HFFc6 (cell line): ENCODE measurements around the gene ADGRV1. TPM values are rescaled to one million over a fixed set of nuclear protein-coding genes. Genes with fewer than 3 reads are reported as not detected.
"Not testable (repeated sequence)": the region's sequence is repeated elsewhere in the genome, so short reads cannot be mapped to it uniquely, and the experiment has no call there.

Experiments used
- DNase-seq: peaks from one replicate; pipeline ENCODE4 v3.0.0-alpha.2; 2018
- H3K27ac Mint-ChIP-seq: 2 replicates; pipeline ENCODE4 v1.8.0; 2020; ENCODE audit warnings: mild to moderate bottlenecking, mixed read lengths
- H3K27me3 Mint-ChIP-seq: 2 replicates; pipeline ENCODE4 v1.8.0; 2021; ENCODE audit warnings: mild to moderate bottlenecking, moderate library complexity, mixed read lengths; ENCODE audit not compliant: insufficient read depth
- H3K36me3 Mint-ChIP-seq: 2 replicates; pipeline ENCODE4 v1.8.0; 2021; ENCODE audit warnings: low read depth, mixed read lengths
- H3K4me1 Mint-ChIP-seq: 2 replicates; pipeline ENCODE4 v1.8.0; 2020; ENCODE audit warnings: low read depth, mixed read lengths
- H3K4me3 Mint-ChIP-seq: 2 replicates; pipeline ENCODE4 v1.8.0; 2020; ENCODE audit warnings: mild to moderate bottlenecking, moderate library complexity, mixed read lengths
- H3K9me3 Mint-ChIP-seq: 2 replicates; pipeline ENCODE4 v1.8.0; 2020; ENCODE audit warnings: mild to moderate bottlenecking, mixed read lengths
- total RNA-seq, 6 experiments: library from RNA; stranded (reverse); fragmentation: NEBNext Ultra II Directional; extraction: Animal tissue kit (Norgen Biotek cat#: 25700); gene quantifications; 2 replicates in 1 of 6; 3 replicates in 5 of 6; pipeline ENCODE4 v1.2.3, GENCODE V29; 2021
- TF ChIP-seq, protein P1 (sequence below): fragments of 200-600 bp; sonication (generic); IDR thresholded peaks from 2 replicates; pipeline ENCODE4 v1.5.0; 2021; ENCODE audit warnings: antibody characterized with exemption, mild to moderate bottlenecking

ADGRV1 gene
- total RNA-seq, 6 experiments from 2014 or later = not detected

DNA sequence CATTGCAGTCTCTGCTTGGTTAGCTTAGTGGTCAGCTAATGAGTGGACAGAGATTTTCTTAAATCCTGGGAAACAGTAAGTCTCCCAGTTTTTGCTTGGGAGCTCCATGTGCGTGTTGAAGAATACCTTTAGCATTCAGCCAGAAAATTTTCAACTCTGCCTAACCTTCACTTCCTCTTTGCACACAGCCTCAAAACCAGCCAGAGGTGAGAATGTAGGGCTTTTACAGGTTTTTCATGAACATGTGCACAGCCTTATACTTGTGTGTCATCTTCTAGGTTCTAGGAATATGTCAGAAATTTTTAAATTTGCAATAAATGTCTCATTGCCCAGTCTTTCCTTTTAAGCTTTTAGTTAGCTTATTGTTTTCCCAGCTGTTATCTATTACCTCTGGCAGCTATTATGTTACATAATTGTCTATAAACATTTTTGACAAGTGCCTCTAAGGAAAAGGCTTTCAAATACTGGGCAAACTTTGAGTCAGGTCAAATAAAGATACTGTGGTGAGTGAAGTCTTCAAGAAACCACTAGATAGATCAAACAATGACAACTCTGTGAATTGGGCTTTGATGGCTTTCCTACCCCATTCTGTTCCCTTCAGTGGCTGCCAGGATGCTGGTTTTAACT, 12.7 kb downstream of the ADGRV1 start:
- H3K9me3 Mint-ChIP-seq = no peaks in the 10 kb centered on the region
- H3K36me3 Mint-ChIP-seq = no peaks in the 10 kb centered on the region
- no peaks in the 10 kb centered on the region for H3K4me1 Mint-ChIP-seq
- DNase-seq = no peak
- H3K27me3 Mint-ChIP-seq = no peaks in the 10 kb centered on the region
- TF ChIP-seq, protein P1, sequence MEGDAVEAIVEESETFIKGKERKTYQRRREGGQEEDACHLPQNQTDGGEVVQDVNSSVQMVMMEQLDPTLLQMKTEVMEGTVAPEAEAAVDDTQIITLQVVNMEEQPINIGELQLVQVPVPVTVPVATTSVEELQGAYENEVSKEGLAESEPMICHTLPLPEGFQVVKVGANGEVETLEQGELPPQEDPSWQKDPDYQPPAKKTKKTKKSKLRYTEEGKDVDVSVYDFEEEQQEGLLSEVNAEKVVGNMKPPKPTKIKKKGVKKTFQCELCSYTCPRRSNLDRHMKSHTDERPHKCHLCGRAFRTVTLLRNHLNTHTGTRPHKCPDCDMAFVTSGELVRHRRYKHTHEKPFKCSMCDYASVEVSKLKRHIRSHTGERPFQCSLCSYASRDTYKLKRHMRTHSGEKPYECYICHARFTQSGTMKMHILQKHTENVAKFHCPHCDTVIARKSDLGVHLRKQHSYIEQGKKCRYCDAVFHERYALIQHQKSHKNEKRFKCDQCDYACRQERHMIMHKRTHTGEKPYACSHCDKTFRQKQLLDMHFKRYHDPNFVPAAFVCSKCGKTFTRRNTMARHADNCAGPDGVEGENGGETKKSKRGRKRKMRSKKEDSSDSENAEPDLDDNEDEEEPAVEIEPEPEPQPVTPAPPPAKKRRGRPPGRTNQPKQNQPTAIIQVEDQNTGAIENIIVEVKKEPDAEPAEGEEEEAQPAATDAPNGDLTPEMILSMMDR = no peak
- no peak overlapping the region for H3K27ac Mint-ChIP-seq
- no peak overlapping the region for H3K4me3 Mint-ChIP-seq

DNA sequence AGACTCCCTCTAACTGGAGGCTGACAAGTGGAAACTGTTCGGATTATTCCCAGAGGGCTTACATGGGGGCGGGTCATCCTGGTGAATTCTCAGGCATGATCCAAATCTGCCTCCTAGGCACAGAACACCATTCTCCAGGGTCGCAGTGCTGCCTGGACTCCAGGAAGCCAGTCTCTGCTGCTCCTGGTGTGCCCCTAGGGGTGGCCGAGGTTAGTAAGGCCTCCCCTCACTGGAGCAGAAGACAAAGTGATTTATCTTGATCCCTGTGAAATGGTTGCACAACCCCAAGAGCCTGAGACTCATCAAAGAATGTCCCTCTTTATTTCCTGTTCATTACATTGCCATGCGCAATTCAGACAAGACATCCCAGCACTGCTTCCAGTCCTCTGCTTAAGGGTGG, 17.1 kb downstream of the ADGRV1 start:
- TF ChIP-seq, protein P1 = no peak
- no peaks in the 10 kb centered on the region for H3K4me1 Mint-ChIP-seq
- DNase-seq = no peak
- H3K27me3 Mint-ChIP-seq = no peaks in the 10 kb centered on the region; the same call in 1 of the 2 replicates
- peaks cover 6% of the 10 kb centered on the region; the same call in 1 of the 2 replicates for H3K9me3 Mint-ChIP-seq
- no peaks in the 10 kb centered on the region for H3K36me3 Mint-ChIP-seq
- no peak overlapping the region for H3K27ac Mint-ChIP-seq
- H3K4me3 Mint-ChIP-seq = no peak overlapping the region

DNA sequence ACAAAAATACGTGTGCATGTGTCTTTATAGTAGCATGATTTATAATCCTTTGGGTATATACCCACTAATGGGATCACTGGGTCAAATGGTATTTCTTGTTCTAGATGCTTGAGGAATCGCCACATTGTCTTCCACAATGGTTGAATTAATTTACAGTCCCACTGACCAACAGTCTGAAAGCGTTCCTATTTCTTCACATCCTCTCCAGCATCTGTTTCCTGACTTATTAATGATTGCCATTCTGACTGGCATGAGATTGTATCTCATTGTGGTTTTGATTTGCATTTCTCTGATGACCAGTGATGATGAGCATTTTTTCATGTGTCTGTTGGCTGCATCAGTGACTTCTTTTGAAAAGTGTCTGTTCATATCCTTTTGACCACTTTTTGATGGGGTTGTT, 18.0 kb downstream of the ADGRV1 start:
- not testable (repeated sequence) for DNase-seq, H3K9me3 Mint-ChIP-seq, H3K36me3 Mint-ChIP-seq, H3K4me3 Mint-ChIP-seq, H3K27ac Mint-ChIP-seq, H3K4me1 Mint-ChIP-seq, H3K27me3 Mint-ChIP-seq

DNA sequence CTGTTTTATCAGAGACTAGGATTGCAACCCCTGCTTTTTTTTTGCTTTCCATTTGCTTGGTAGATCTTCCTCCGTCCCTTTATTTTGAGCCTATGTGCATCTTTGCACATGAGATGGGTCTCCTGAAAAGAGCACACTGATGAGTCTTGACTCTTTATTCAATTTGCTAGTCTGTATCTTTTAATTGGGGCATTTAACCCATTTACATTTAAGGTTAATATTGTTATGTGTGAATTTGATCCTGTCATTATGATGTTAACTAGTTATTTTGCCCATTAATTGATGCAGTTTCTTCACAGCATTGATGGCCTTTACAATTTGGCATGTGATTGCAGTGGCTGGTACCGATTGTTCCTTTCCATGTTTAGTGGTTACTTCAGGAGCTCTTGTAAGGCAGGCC, 21.3 kb downstream of the ADGRV1 start:
- not testable (repeated sequence) for H3K36me3 Mint-ChIP-seq, H3K4me1 Mint-ChIP-seq, H3K9me3 Mint-ChIP-seq, DNase-seq, H3K27ac Mint-ChIP-seq, H3K27me3 Mint-ChIP-seq, H3K4me3 Mint-ChIP-seq

DNA sequence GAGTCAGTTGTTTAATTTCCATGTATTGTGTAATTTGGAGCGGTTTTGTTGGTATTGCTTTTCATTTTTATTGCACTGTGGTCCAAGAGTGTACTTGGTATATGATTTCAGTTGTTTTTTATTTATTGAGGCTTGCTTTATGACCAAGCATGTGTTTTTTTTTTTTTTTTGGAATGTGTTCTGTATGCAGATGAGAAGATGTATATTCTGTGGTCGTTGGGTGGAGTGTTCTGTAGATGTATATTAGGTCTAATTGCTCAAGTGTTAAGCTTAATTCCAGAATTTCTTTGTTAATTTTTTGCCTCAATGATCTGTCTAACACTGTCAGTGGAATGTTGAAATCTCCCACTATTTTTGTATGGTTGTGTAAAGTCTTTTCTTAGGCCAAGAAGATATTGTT, 23.4 kb downstream of the ADGRV1 start:
- no peak overlapping the region for H3K27ac Mint-ChIP-seq
- TF ChIP-seq, protein P1 = no peak
- H3K4me3 Mint-ChIP-seq = no peak overlapping the region
- H3K4me1 Mint-ChIP-seq = no peaks in the 10 kb centered on the region
- H3K36me3 Mint-ChIP-seq = no peaks in the 10 kb centered on the region
- peaks cover 6% of the 10 kb centered on the region; the same call in 1 of the 2 replicates for H3K9me3 Mint-ChIP-seq
- H3K27me3 Mint-ChIP-seq = peaks cover 3% of the 10 kb centered on the region
- DNase-seq = no peak

DNA sequence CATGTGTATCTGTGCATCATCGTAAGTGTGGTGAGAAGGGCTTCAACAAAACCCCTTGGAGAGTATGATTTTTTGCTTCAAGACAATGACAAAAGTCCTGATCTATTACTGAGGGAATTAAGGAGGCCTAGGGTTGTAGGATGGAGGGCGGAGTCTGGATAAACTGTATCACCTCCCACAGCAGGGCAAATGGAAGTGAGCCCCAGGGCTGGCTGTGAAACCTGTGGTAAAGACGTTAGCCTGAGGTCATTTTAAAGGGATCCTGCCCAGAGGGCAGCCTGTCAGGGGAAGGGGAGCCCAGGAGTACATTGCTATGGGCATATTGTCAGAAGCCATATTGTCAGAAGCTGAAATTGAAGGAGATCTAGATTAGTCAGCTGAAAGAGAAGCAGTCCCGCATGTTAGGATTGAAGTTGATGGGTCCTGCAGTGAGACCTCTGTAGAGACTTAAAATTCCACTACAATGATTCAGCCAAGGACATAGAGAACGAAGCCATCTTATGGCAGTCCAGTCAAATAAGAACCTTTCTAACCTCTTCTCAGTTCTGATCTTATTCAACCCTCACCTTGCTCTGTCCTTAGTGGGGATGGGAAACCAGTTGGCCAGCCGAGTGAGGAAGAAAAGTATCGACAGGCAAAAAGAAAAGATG, 26.9 kb downstream of the ADGRV1 start:
- DNase-seq = no peak
- H3K4me3 Mint-ChIP-seq = no peak overlapping the region
- TF ChIP-seq, protein P1 = no peak
- H3K36me3 Mint-ChIP-seq = no peaks in the 10 kb centered on the region
- H3K27ac Mint-ChIP-seq = no peak overlapping the region
- H3K4me1 Mint-ChIP-seq = no peaks in the 10 kb centered on the region
- no peaks in the 10 kb centered on the region for H3K9me3 Mint-ChIP-seq
- H3K27me3 Mint-ChIP-seq = peaks cover 3% of the 10 kb centered on the region
